HepG2 (cell line): Measurements from ENCODE around the gene TOPBP1. TPM values are rescaled to one million over a fixed set of nuclear protein-coding genes. Genes with fewer than 3 reads are reported as not detected.

Source experiments
- ATAC-seq: fragments of 200-7000 bp; cut with Tn5 transposase; 3 replicates; pipeline ENCODE4 v1.9.1; 2020; ENCODE audit warnings: mild to moderate bottlenecking, moderate library complexity
- BruUV-seq: library from RNA; stranded (reverse); fragments of 400-500 nt; replicated peaks from 2 replicates; lab custom pipeline; 2021; lab: Mats Ljungman, UMichigan
- CTCF ChIA-PET: fragments of 300-600 bp; formaldehyde crosslinking; extraction: SDS; loops from one replicate; lab custom pipeline; 2021; ENCODE audit warnings: low total read pairs, inconsistent platforms, low intra/inter-chr PET ratio; lab: Yijun Ruan, JAX
- POLR2A ChIA-PET: fragments of 350-600 bp; sonication (Branson Sonifier 250); formaldehyde crosslinking; loops from one replicate; lab custom pipeline; 2020; ENCODE audit warnings: antibody characterized with exemption, inconsistent platforms; lab: Yijun Ruan, JAX
- DNase-seq: peaks from one replicate; pipeline ENCODE4 v3.0.0-alpha.2; 2015; ENCODE audit warnings: low spot score
- FAIRE-seq: peaks from 3 replicates; lab custom pipeline; 2011; peaks lifted over from hg19 to GRCh38; lab: Jason Lieb, UNC
- H2AFZ ChIP-seq: one replicate; pipeline ENCODE4 v1.6.1; 2011; ENCODE audit warnings: low read length, inconsistent platforms
- H3K27ac ChIP-seq: fragments of 300-600 bp; 3 replicates; pipeline ENCODE4 v1.8.0; 2011; ENCODE audit warnings: mixed run types, mild to moderate bottlenecking, mixed read lengths, low read length, inconsistent platforms; ENCODE audit not compliant: insufficient read depth; ENCODE audit errors: extremely low read length
- H3K27me3 ChIP-seq, 2 experiments: fragments of 200-600 bp in 1 of 2; 2 replicates in 1 of 2; 3 replicates in 1 of 2; pipeline versions ENCODE4 v1.6.0 to v1.8.0; 2011; ENCODE audit warnings: low read length in 2 of 2, mild to moderate bottlenecking in 2 of 2, moderate library complexity in 2 of 2, inconsistent platforms in 1 of 2; ENCODE audit not compliant: insufficient read depth in 2 of 2, control insufficient read depth in 1 of 2
- H3K36me3 ChIP-seq, 2 experiments: fragments of 200-600 bp in 1 of 2; replicated peaks in 1 of 2; 2 replicates in 1 of 2; 3 replicates in 1 of 2; pipeline versions ENCODE4 v1.5.1 to v1.8.0; 2011; ENCODE audit warnings: low read length in 2 of 2, inconsistent platforms in 1 of 2; ENCODE audit not compliant: insufficient read depth in 2 of 2, control insufficient read depth in 1 of 2
- H3K4me1 ChIP-seq: 2 replicates; pipeline ENCODE4 v1.5.1; 2012; ENCODE audit warnings: low read length, inconsistent platforms; ENCODE audit not compliant: insufficient read depth
- H3K4me2 ChIP-seq: 2 replicates; pipeline ENCODE4 v1.6.0; 2011; ENCODE audit warnings: low read depth, low read length, inconsistent platforms
- H3K4me3 ChIP-seq, 3 experiments: fragments of 200-600 bp in 1 of 3; sonication (generic), shearing (Covaris generic) in 1 of 3; replicated peaks in 1 of 3; 2 replicates each; pipeline ENCODE4 v1.5.1; 2011 to 2016; ENCODE audit warnings: low read length in 3 of 3, inconsistent platforms in 2 of 3, low read depth in 2 of 3, mild to moderate bottlenecking in 2 of 3, control low read depth in 1 of 3, mixed read lengths in 1 of 3; ENCODE audit not compliant: insufficient read depth in 1 of 3
- H3K79me2 ChIP-seq: one replicate; pipeline ENCODE4 v1.6.1; 2011; ENCODE audit warnings: low read length, inconsistent platforms; ENCODE audit not compliant: insufficient read depth
- H3K9ac ChIP-seq: 2 replicates; pipeline ENCODE4 v1.6.0; 2011; ENCODE audit warnings: mild to moderate bottlenecking, low read depth, low read length, inconsistent platforms; ENCODE audit not compliant: insufficient read depth
- H3K9me3 ChIP-seq: 2 replicates; pipeline ENCODE4 v1.5.1; 2012; ENCODE audit warnings: mild to moderate bottlenecking, low read length
- H4K20me1 ChIP-seq: 2 replicates; pipeline ENCODE4 v1.6.0; 2011; ENCODE audit warnings: inconsistent platforms, mild to moderate bottlenecking, low read length, moderate library complexity; ENCODE audit not compliant: insufficient read depth
- BHLHE40 ChIP-seq: IDR thresholded peaks from 2 replicates; pipeline ENCODE4 v1.6.1; 2011; ENCODE audit warnings: low read length, improper control_type of control experiment
- CHCHD3 ChIP-seq: sonication (generic); formaldehyde crosslinking; IDR thresholded peaks from 2 replicates; pipeline ENCODE4 v1.8.0; 2022; ENCODE audit warnings: mild to moderate bottlenecking, missing genetic modification reagents, moderate library complexity
- GFI1 ChIP-seq: sonication (generic); formaldehyde crosslinking; IDR thresholded peaks from 2 replicates; pipeline ENCODE4 v1.5.0; 2020; ENCODE audit warnings: missing genetic modification reagents, mild to moderate bottlenecking, borderline replicate concordance
- JDP2 ChIP-seq: sonication (generic); formaldehyde crosslinking; IDR thresholded peaks from 2 replicates; pipeline ENCODE4 v1.8.1; 2022; ENCODE audit warnings: missing genetic modification reagents, borderline replicate concordance
- PRMT3 ChIP-seq: sonication (generic); formaldehyde crosslinking; IDR thresholded peaks from 2 replicates; pipeline ENCODE4 v1.8.1; 2022; ENCODE audit warnings: low read depth, mild to moderate bottlenecking, moderate library complexity, missing genetic modification reagents, borderline replicate concordance
- RBFOX2 ChIP-seq: fragments of 200-400 bp; formaldehyde crosslinking; IDR thresholded peaks from 2 replicates; pipeline ENCODE4 v1.6.1; 2017; ENCODE audit warnings: low read depth, mild to moderate bottlenecking, low read length
- SKI ChIP-seq: fragments of 450-650 bp; IDR thresholded peaks from one replicate; pipeline ENCODE4 v1.6.1; 2018; ENCODE audit warnings: mild to moderate bottlenecking; ENCODE audit not compliant: partially characterized antibody
- SMARCE1 ChIP-seq: fragments of 450-650 bp; IDR thresholded peaks from 2 replicates; pipeline ENCODE4 v1.6.1; 2017; ENCODE audit warnings: borderline replicate concordance
- STAT5B ChIP-seq: sonication (generic); formaldehyde crosslinking; IDR thresholded peaks from 2 replicates; pipeline ENCODE4 v1.4.0; 2020; ENCODE audit warnings: missing genetic modification reagents
- ZBTB3 ChIP-seq: sonication (generic); formaldehyde crosslinking; IDR thresholded peaks from 2 replicates; pipeline ENCODE4 v1.4.0; 2020; ENCODE audit warnings: low read depth, mild to moderate bottlenecking, moderate library complexity, missing genetic modification reagents, borderline replicate concordance
- ZFP82 ChIP-seq: sonication (generic); formaldehyde crosslinking; IDR thresholded peaks from 2 replicates; pipeline ENCODE4 v1.5.1; 2020; ENCODE audit warnings: mild to moderate bottlenecking, missing genetic modification reagents, borderline replicate concordance
- ZFX ChIP-seq: sonication (generic); formaldehyde crosslinking; IDR thresholded peaks from 2 replicates; pipeline ENCODE4 v1.4.0; 2020; ENCODE audit warnings: mild to moderate bottlenecking, low read depth, missing genetic modification reagents, moderate library complexity
- ZNF234 ChIP-seq: sonication (generic); formaldehyde crosslinking; conservative IDR thresholded peaks from 2 replicates; pipeline ENCODE4 v1.5.1; 2020; ENCODE audit warnings: mild to moderate bottlenecking, missing genetic modification reagents
- ZNF33A ChIP-seq: sonication (generic); formaldehyde crosslinking; IDR thresholded peaks from 2 replicates; pipeline ENCODE4 v1.5.1; 2020; ENCODE audit warnings: missing genetic modification reagents, mild to moderate bottlenecking, moderate library complexity, borderline replicate concordance
- ZNF501 ChIP-seq: sonication (generic); formaldehyde crosslinking; IDR thresholded peaks from 2 replicates; pipeline ENCODE4 v1.5.1; 2020; ENCODE audit warnings: mild to moderate bottlenecking, moderate library complexity, missing genetic modification reagents
- ZNF687 ChIP-seq: sonication (generic); formaldehyde crosslinking; IDR thresholded peaks from 2 replicates; pipeline ENCODE4 v1.5.1; 2020; ENCODE audit warnings: mild to moderate bottlenecking, missing genetic modification reagents, moderate library complexity
- ZSCAN12 ChIP-seq: sonication (generic); formaldehyde crosslinking; IDR thresholded peaks from 2 replicates; pipeline ENCODE4 v1.9.0; 2021; ENCODE audit warnings: mild to moderate bottlenecking, missing genetic modification reagents
- WGBS: methylation state at CpG from one replicate; pipeline ENCODE4 v1.1.6; 2017; ENCODE audit warnings: low lambda C conversion rate; 5-methylcytosine and 5-hydroxymethylcytosine counted together
- in situ Hi-C: cut with HindIII; loops from 2 replicates; pipeline ENCODE4 v1.10.0; 2017; ENCODE audit warnings: low pct_unique_long_range_greater_than_20kb; ENCODE audit not compliant: extremely low pct_ligation_motif_present
- intact Hi-C: fragments of 100-400 bp; cut with micrococcal nuclease; formaldehyde crosslinking; loops from one replicate; pipeline ENCODE4 v1.10.0; 2022; ENCODE audit not compliant: unreplicated experiment
- polyA plus RNA-seq, 8 experiments: library from polyadenylated mRNA; depleted of rRNA in 3 of 8; stranded (reverse) in 7 of 8; unstranded in 1 of 8; fragments of >200 nt; fragmentation: Illumina TruSeq in 4 of 8; extraction: Trizol in 4 of 8; gene quantifications; 2 replicates each; pipeline versions ENCODE4 v1.2.1 to v1.2.3, GENCODE V29; 2011 to 2016; ENCODE audit warnings: low read depth in 4 of 8, missing spikeins in 1 of 8, mixed read lengths in 1 of 8; ENCODE audit not compliant: insufficient read depth in 1 of 8
- total RNA-seq, 5 experiments: library from RNA; depleted of rRNA; stranded (reverse); fragments of >200 nt; fragmentation: Illumina TruSeq; extraction: Trizol; gene quantifications; 2 replicates each; pipeline ENCODE4 v1.2.3, GENCODE V29; 2016; ENCODE audit warnings: low read depth in 1 of 5
- TF ChIP-seq, protein P1 (sequence below): sonication (generic); formaldehyde crosslinking; IDR thresholded peaks from 2 replicates; pipeline ENCODE4 v1.4.0; 2020; ENCODE audit warnings: missing genetic modification reagents

The TOPBP1 gene
- total and polyA plus RNA-seq, 2 of the 13 experiments (the other 11 are each of a cell fraction or from before 2014, with no cell fraction given), result 24.3 to 42.9 TPM

DNA sequence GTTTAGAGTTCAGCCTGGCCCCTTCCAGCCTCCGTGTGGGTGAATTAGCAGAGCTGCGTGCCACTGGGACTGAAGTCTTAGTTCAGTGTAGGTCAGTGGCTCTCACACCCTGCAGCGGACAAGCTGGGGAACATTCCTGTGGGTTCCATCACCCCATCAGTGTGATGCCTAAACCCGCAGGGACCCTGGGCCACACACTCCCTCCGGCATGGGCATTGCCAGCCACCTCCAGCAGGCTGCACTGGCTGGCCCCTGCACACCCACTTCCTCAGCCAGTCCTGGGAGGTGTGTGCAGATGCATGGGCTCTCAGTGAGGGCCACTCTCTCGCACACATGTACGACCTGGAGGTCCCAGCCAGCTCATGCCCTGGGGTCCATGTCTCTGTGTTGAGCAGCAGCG is 32.1 kb upstream of the TOPBP1 start (continued):
- TF ChIP-seq ZNF687 (CRISPR knock-in tag), result 0 out of 2 replicates have a peak, but pooled peaks have one; percentile 28
- 0 out of 2 replicates have a peak, but pooled peaks have one; percentile 29 for TF ChIP-seq PRMT3 (CRISPR knock-in tag)

DNA sequence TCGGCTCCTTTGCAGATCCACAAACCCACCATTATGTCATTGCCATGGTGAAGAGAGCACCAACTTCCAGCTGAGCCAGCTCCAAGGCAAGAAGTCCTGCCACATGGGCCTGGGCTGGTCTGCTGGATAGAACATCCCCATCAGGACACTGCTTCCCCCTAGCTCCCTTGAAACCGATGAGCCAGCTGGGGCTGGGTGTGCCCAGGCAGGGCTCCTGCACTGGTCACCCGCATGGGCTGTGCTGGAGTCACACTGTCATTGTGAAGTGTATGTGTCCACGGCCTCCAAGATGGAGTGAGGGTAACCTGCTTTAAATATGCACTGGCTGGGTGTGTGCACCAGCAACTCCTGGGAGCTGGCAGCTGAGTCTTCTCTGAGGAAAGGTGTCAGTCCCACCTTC is 31.0 kb upstream of the TOPBP1 start:
- no peak for DNase-seq
- no peaks in the 10 kb centered on the region for H3K79me2 ChIP-seq
- no peaks in the 10 kb centered on the region for H4K20me1 ChIP-seq
- H3K4me1 ChIP-seq, result peaks cover 50% of the 10 kb centered on the region
- H3K27me3 ChIP-seq, result no peaks in the 10 kb centered on the region
- H3K36me3 ChIP-seq, result no peaks in the 10 kb centered on the region
- no peak overlapping the region for H2AFZ ChIP-seq
- H3K9me3 ChIP-seq, result no peaks in the 10 kb centered on the region
- H3K4me2 ChIP-seq, result no peak overlapping the region
- intact Hi-C loops, result no loop called here
- POLR2A ChIA-PET, result no interaction called here
- CTCF ChIA-PET, result no interaction called here
- H3K9ac ChIP-seq, result no peak overlapping the region
- BruUV-seq, result no TSS peak
- no peak overlapping the region for H3K27ac ChIP-seq
- no peak overlapping the region for H3K4me3 ChIP-seq
- WGBS, result 45% methylated on average over 1 of the region's 4 CpGs
- in situ Hi-C loops, result no loop called here
- ATAC-seq, result peak; percentile 17
- FAIRE-seq, result no peak
- TF ChIP-seq ZBTB3 (no peak), ZSCAN12 (no peak), STAT5B (CRISPR knock-in tag) (no peak), ZFP82 (CRISPR knock-in tag) (no peak), GFI1 (CRISPR knock-in tag) (no peak), ZNF501 (CRISPR knock-in tag) (no peak), ZNF234 (CRISPR knock-in tag) (no peak), ZFX (CRISPR knock-in tag) (no peak), CHCHD3 (CRISPR knock-in tag) (no peak), JDP2 (CRISPR knock-in tag) (no peak), BHLHE40 (no peak), RBFOX2 (no peak), ZNF33A (CRISPR knock-in tag) (no peak), SMARCE1 (no peak), SKI (no peak)
- TF ChIP-seq, protein P1, sequence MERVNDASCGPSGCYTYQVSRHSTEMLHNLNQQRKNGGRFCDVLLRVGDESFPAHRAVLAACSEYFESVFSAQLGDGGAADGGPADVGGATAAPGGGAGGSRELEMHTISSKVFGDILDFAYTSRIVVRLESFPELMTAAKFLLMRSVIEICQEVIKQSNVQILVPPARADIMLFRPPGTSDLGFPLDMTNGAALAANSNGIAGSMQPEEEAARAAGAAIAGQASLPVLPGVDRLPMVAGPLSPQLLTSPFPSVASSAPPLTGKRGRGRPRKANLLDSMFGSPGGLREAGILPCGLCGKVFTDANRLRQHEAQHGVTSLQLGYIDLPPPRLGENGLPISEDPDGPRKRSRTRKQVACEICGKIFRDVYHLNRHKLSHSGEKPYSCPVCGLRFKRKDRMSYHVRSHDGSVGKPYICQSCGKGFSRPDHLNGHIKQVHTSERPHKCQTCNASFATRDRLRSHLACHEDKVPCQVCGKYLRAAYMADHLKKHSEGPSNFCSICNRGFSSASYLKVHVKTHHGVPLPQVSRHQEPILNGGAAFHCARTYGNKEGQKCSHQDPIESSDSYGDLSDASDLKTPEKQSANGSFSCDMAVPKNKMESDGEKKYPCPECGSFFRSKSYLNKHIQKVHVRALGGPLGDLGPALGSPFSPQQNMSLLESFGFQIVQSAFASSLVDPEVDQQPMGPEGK (CRISPR knock-in tag), result no peak
